ENCODE measurements around the gene API5.

API5 gene

DNA sequence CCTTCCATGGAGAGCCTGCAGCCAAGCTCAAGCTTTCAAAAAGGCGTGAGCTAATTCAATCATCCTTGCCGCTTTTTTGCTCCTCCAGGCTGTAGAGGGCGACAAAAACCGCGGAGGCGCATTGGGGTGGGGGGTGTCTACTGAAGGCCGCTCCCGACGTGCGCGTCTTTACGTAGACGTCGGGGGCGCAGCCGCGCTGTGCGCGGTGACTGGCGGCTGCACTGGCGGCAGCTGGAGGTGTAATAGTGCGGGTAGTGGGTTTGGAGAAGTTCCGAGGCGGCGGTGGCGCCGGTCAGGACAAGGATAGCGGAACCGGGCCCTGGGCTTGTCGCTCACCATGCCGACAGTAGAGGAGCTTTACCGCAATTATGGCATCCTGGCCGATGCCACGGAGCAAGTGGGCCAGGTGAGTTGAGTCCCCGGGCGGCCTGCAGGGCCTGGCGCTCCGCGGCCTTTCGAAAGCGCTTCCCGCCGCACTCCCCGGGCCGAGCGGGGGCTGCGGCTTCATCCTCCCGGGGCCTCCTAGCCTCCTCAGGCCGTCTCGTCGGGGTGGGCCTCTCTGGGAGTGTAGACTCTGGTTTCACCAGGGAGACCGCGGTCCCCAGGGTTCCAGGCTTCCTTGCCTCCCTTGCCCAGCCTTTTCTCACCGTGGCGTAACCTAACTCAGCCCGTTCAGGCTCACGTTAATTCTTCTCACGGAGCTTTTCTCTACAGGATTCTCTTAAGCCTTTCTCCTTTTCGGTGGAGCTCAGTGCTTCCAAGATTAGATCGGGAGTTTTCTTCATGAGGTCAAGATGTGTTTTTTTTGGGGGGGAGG lies at the start of gene API5:
Gene API5 (plus strand): TSS at position 206 of the 817 bp plus-strand sequence. CDS start 132 bp downstream, at position 338.
- TF ChIP-seq GATA3 (IDR thresholded peaks at IDR 0.05; ENCODE audit: low read depth, low read length) (no peak), GATA2 (IDR thresholded peaks at IDR 0.05; ENCODE audit: low read depth, low read length) (no peak; the same call in 1 of the 2 replicates)

DNA sequence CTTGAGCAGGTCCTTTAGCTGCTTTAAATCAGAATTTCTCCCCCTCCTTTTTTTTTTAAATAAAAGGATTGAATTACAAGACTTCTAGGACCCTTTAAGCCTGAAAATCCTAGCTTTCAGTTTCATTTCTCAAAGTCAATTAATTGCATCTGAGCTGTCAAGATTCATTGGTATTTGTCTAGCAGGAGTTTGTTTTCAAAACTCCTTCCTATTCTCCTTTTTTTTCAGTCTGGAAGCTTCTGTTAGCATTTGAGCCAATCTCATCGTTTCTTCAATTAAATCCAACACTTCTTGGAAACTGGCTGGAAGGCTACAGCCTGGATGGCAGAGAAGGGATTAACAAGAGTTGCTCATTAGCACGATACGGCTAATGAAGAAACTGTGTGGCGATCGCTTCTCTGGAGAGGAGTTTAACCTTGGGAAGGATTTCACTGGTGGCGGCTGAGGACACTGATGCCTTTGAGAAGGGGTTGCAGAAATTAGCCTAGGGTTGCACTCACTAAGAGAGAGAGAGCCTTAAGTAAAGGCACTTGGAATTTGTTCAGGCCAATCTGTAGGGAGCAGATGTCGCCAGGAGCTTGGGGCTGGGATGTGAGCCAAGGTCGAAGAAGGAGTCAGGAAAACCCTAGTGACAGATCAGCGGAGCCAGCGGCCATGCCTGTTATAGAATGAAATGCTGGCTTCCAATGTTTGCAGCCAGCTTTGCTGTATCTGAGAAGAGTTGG lies 43.8 kb upstream of the API5 start:
- TF ChIP-seq GATA3 (IDR thresholded peaks at IDR 0.05; ENCODE audit: low read depth, low read length) (no peak), GATA2 (IDR thresholded peaks at IDR 0.05; ENCODE audit: low read depth, low read length) (no peak)

GRCh38 chr11:43268786-43269185 lies 43.0 kb upstream of the API5 start:
- TF ChIP-seq GATA2 (IDR thresholded peaks at IDR 0.05; ENCODE audit: low read depth, low read length) (no peak), GATA3 (IDR thresholded peaks at IDR 0.05; ENCODE audit: low read depth, low read length) (no peak)

- TF ChIP-seq GATA2 (IDR thresholded peaks at IDR 0.05; ENCODE audit: low read depth, low read length) (no peak), GATA3 (IDR thresholded peaks at IDR 0.05; ENCODE audit: low read depth, low read length) (no peak)
Observed at GRCh38 chr11:43269254-43269918, 42.4 kb upstream of the API5 start.

- no peak for TF ChIP-seq GATA3 (IDR thresholded peaks at IDR 0.05; ENCODE audit: low read depth, low read length)
- no peak for TF ChIP-seq GATA2 (IDR thresholded peaks at IDR 0.05; ENCODE audit: low read depth, low read length)
Observed at GRCh38 chr11:43270468-43270867, 41.3 kb upstream of the API5 start.

DNA sequence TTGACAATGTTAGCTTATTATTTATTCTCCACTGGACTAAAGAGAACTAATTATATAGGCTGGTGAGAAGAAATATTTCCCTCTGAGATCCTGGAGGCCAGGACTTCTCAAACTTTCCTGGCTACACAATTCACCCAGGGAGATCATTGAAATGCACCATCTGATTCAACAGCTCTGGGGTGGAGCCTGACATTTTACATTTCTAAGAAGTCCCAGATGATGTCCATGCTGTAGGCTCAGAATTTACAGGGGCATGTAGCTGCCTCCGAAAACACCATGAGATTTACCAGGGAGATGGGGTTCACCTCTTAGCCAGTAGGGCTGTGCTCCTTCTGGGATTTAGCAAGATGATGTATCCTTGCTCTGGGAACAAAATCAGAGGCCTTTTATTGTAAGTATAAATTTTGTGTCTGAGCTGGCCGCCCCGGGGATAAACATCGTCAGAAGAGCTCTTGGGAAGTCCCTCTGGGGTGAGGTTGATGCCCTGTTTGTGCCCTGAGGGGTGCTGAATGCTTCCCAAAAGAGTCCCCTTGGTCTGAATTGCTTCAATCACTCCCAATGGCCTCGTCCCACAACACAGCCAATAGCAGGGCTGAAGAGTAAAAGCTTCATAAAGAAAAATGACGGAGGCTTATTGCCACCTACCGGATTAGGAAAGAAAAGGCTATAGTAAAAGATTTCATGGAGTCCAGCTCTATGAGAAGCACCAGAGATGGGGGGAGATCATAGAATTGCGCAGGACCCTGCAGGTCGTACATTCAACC lies 33.4 kb upstream of the API5 start:
- TF ChIP-seq GATA3 (IDR thresholded peaks at IDR 0.05; ENCODE audit: low read depth, low read length) (no peak), GATA2 (IDR thresholded peaks at IDR 0.05; ENCODE audit: low read depth, low read length) (no peak)

- TF ChIP-seq GATA3 (IDR thresholded peaks at IDR 0.05; ENCODE audit: low read depth, low read length) (no peak), GATA2 (IDR thresholded peaks at IDR 0.05; ENCODE audit: low read depth, low read length) (no peak)
Observed at GRCh38 chr11:43282607-43283440, 29.0 kb upstream of the API5 start.

GRCh38 chr11:43285826-43286225 lies 26.0 kb upstream of the API5 start:
- TF ChIP-seq GATA3 (IDR thresholded peaks at IDR 0.05; ENCODE audit: low read depth, low read length) (no peak), GATA2 (IDR thresholded peaks at IDR 0.05; ENCODE audit: low read depth, low read length) (no peak)

DNA sequence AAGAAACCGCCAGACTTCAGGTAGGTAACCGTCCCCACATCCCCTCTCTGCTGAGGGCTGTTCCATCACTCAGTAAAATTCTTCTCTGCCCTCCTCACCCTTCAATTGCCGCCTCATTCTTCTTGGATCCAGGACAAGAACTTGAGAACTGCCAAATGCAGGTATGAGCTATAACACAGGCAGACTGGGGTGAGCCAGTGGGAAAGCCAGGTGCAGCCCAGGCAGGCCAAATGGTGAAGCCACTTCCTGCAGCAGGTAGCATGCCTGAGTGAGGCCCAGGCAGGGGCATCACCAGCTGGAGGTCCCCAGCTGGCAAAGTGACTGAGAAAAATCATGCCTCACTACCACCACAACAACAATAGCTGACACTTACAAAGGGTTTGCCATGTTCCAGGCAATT lies 22.4 kb upstream of the API5 start:
- TF ChIP-seq GATA2 (IDR thresholded peaks at IDR 0.05; ENCODE audit: low read depth, low read length) (no peak), GATA3 (IDR thresholded peaks at IDR 0.05; ENCODE audit: low read depth, low read length) (no peak)

DNA sequence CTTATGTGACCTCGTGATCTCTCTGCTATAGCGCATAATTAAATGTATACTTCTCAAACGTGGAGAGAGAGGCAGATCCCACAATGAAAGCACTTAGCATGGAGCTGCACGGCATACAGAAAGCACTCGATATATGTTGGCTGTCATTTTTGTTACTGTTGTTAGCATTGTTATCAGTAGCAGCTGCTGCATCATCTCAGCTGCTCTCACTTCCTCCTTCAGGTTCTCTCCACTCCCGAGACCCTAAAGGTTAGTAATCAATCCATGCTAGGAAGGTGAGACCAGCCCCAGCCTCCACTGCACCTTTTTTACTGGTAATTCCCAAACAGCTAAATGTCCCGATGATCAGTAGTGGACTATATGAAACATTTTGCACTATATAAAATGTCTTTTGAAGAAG lies 13.4 kb upstream of the API5 start:
- TF ChIP-seq GATA3 (IDR thresholded peaks at IDR 0.05; ENCODE audit: low read depth, low read length): no peak
- no peak for TF ChIP-seq GATA2 (IDR thresholded peaks at IDR 0.05; ENCODE audit: low read depth, low read length)

GRCh38 chr11:43315966-43316365 lies 4.2 kb downstream of the API5 start:
- TF ChIP-seq GATA2 (IDR thresholded peaks at IDR 0.05; ENCODE audit: low read depth, low read length): no peak
- no peak for TF ChIP-seq GATA3 (IDR thresholded peaks at IDR 0.05; ENCODE audit: low read depth, low read length)

DNA sequence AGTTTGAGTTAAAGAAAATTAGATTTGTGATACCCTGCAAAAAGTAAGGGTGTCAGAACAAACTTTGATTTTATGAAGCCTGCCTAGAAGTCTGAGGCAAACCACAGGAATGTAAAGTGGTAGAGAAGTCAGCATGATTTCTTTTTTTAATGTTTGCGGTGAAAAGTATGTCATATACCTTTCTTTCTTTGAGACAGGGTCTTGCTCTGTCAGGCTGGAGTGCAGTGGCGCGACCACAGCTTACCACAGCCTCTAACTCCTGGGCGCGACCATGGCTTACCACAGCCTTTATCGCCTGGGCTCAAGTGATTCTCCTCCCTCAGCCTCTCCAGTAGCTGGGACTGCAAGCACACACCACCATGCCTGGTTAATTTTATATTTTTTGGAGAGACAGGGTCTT lies 4.7 kb downstream of the API5 start:
- TF ChIP-seq GATA2 (IDR thresholded peaks at IDR 0.05; ENCODE audit: low read depth, low read length) (no peak), GATA3 (IDR thresholded peaks at IDR 0.05; ENCODE audit: low read depth, low read length) (no peak)

DNA sequence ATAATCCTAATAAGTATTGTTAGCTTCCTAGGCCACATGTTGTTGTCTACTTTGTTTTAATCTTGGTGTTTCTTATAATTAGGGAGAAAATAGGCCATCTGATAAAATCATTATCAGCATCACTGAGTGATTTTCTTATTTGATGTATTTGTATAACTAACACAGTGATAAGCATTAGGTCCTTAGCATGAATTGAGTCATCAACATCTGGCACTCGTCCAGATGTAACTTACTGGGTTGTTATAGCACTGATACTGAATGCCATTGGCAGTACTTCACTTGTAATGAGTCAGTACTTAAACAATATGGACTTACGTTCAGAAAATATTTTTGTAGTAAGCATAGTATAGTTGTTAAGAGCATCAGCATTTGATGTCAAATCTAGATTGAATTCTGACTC lies 16.2 kb downstream of the API5 start:
- TF ChIP-seq GATA2 (IDR thresholded peaks at IDR 0.05; ENCODE audit: low read depth, low read length): no peak
- no peak for TF ChIP-seq GATA3 (IDR thresholded peaks at IDR 0.05; ENCODE audit: low read depth, low read length)
